Activated T-helper 2 cell treated with anti-CD3 and anti-CD28 coated beads, Interferon-gamma antibody, Interleukin-2, Interleukin-4, amounts not matched to agents 10 μg/mL and 5 μg/mL and 100 μg/mL, durations not matched to agents 14 hours and 24 hours and 36 hours (primary cell): ENCODE measurements around the gene CFHR4. TPM values are rescaled to one million over a fixed set of nuclear protein-coding genes. Genes with fewer than 3 reads are reported as not detected.
"Not testable (repeated sequence)": the region's sequence is repeated elsewhere in the genome, so short reads cannot be mapped to it uniquely, and the experiment has no call there.

ENCODE experiments used
- DNase-seq: peaks from one replicate; pipeline ENCODE4 v3.0.0; 2021; ENCODE audit warnings: low spot score
- H3K27ac Mint-ChIP-seq: one replicate; pipeline ENCODE4 v1.8.0; 2021; ENCODE audit warnings: mixed read lengths
- H3K27me3 Mint-ChIP-seq: one replicate; pipeline ENCODE4 v1.8.0; 2021; ENCODE audit warnings: low read depth, mixed read lengths
- H3K36me3 Mint-ChIP-seq: one replicate; pipeline ENCODE4 v1.8.0; 2021; ENCODE audit warnings: low read depth, mixed read lengths
- H3K4me1 Mint-ChIP-seq: one replicate; pipeline ENCODE4 v1.8.0; 2021; ENCODE audit warnings: low read depth, mixed read lengths
- H3K4me3 Mint-ChIP-seq: one replicate; pipeline ENCODE4 v1.8.0; 2021; ENCODE audit warnings: low read depth, mild to moderate bottlenecking, moderate library complexity, mixed read lengths
- H3K9me3 Mint-ChIP-seq: one replicate; pipeline ENCODE4 v1.8.0; 2021; ENCODE audit warnings: mixed read lengths
- intact Hi-C: fragments of 100-400 bp; cut with micrococcal nuclease; formaldehyde crosslinking; loops from one replicate; pipeline ENCODE4 v1.15.1; 2023
- total RNA-seq: library from RNA; stranded (reverse); gene quantifications from 2 replicates; pipeline ENCODE4 v1.2.3, GENCODE V29; 2022

CFHR4 gene
- total RNA-seq, 1 donor from 2014 or later: not detected

DNA sequence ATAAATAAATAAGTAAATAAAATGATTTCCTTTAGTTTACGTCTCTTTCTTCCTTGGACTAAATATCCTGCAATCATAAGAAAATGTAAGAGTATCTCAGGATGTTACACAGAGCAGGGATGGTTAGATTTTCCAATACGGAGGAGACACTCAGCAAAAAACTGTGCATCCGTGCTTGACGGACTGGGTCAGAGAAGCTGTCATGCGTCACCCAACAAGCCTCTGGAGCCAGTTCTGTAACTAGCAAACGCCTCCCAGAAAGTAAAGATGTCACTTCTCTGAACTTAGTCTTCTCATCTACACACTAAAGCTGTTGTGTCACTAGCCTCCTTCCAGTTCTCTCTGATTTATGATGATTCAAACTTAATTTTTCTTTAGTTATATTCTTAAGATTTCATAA, 3.4 kb downstream of the CFHR4 start:
- no peak for DNase-seq
- H3K27me3 Mint-ChIP-seq: no peaks in the 10 kb centered on the region
- H3K36me3 Mint-ChIP-seq: no peaks in the 10 kb centered on the region
- H3K9me3 Mint-ChIP-seq: no peaks in the 10 kb centered on the region
- no peaks in the 10 kb centered on the region for H3K4me1 Mint-ChIP-seq
- no peak overlapping the region for H3K4me3 Mint-ChIP-seq
- no peak overlapping the region for H3K27ac Mint-ChIP-seq
- intact Hi-C loops: no loop called here

DNA sequence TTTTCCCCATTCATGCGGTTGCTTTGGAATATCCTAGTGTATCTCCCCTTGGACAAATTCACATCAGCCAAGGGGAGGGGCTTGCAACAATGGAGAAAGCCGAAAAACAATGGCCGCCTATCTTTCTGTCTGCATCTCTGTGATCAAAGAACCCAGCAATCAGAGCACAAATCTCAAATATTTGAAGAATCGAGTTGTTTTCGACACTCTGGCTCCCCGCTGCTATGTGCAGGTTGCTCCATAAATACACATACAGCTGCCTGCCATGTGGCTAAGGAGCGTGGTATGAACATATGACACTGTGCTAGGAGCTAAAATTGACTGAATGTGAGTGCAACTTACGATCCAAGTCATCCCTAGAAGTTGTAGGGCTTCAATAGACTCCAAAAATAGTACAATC, 8.5 kb downstream of the CFHR4 start:
- no peak overlapping the region for H3K27ac Mint-ChIP-seq
- no peaks in the 10 kb centered on the region for H3K9me3 Mint-ChIP-seq
- H3K27me3 Mint-ChIP-seq: peaks cover 4% of the 10 kb centered on the region
- no peaks in the 10 kb centered on the region for H3K4me1 Mint-ChIP-seq
- intact Hi-C loops: no loop called here
- no peak overlapping the region for H3K4me3 Mint-ChIP-seq
- no peak for DNase-seq
- no peaks in the 10 kb centered on the region for H3K36me3 Mint-ChIP-seq

DNA sequence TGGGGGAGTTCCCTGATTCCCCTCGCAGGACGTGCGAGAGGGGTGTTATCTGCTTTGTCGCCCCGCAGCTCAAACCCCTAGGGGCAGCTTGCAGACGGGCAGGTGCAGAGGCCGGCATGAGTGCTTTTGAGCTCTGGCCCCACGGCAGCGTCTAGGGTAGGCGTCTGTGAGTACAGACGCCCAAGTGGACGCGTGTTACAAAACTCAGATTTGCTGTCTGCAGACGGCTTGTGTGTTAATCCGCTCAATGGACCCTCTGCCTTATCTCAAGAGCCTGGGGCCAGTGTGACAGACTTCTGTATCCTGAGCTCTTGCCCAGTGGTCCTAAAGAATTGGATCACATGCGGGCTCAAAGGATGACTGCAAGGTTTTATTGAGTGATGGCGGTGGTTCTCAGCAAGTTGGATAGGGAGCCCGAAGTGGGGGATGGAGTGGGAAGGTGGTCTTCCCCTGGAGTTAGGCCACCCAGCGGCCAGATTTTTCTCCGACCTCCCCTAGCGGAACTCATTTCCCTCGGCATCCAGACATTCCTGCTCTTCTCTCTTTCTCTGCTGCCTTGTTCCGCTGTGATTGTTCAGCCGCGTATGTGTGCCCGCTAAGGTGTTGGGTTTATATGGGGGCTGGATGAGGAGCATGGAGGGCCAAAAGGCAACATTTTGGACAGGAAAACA, 9.4 kb downstream of the CFHR4 start:
- Mint-ChIP-seq H3K27me3 (peaks cover 4% of the 10 kb centered on the region), H3K9me3 (no peaks in the 10 kb centered on the region), H3K36me3 (no peaks in the 10 kb centered on the region), H3K27ac (no peak overlapping the region), H3K4me1 (no peaks in the 10 kb centered on the region), H3K4me3 (no peak overlapping the region)
- intact Hi-C loops: no loop called here
- no peak for DNase-seq

DNA sequence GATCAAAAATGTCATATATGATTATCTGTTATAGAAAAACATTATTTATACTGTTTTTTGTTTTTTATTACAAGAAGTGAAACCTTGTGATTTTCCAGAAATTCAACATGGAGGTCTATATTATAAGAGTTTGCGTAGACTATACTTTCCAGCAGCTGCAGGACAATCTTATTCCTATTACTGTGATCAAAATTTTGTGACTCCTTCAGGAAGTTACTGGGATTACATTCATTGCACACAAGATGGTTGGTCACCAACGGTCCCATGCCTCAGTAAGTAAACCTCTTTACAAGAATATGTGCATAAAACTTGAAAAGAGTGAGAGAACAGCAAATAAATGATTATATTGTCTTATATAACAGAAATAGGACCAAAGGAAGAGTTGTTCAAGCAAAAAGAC, 14.5 kb downstream of the CFHR4 start:
- H3K27me3 Mint-ChIP-seq: peaks cover 4% of the 10 kb centered on the region
- no peaks in the 10 kb centered on the region for H3K36me3 Mint-ChIP-seq
- no peak overlapping the region for H3K4me3 Mint-ChIP-seq
- intact Hi-C loops: no loop called here
- H3K27ac Mint-ChIP-seq: no peak overlapping the region
- no peaks in the 10 kb centered on the region for H3K4me1 Mint-ChIP-seq
- no peaks in the 10 kb centered on the region for H3K9me3 Mint-ChIP-seq
- DNase-seq: no peak

DNA sequence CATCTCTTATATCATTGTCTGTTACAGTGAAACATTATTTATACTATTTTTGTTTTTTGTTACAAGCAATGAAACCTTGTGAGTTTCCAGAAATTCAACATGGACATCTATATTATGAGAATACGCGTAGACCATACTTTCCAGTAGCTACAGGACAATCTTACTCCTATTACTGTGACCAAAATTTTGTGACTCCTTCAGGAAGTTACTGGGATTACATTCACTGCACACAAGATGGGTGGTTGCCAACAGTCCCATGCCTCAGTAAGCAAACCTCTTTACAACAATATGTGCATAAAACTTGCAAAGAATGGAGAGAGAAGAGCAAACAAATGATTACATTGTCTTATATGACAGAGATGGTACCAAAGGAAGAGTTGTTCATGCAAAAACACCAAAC, 22.4 kb downstream of the CFHR4 start:
- intact Hi-C loops: no loop called here
- no peak overlapping the region for H3K4me3 Mint-ChIP-seq
- no peaks in the 10 kb centered on the region for H3K9me3 Mint-ChIP-seq
- DNase-seq: no peak
- no peaks in the 10 kb centered on the region for H3K4me1 Mint-ChIP-seq
- H3K36me3 Mint-ChIP-seq: no peaks in the 10 kb centered on the region
- no peaks in the 10 kb centered on the region for H3K27me3 Mint-ChIP-seq
- H3K27ac Mint-ChIP-seq: no peak overlapping the region

DNA sequence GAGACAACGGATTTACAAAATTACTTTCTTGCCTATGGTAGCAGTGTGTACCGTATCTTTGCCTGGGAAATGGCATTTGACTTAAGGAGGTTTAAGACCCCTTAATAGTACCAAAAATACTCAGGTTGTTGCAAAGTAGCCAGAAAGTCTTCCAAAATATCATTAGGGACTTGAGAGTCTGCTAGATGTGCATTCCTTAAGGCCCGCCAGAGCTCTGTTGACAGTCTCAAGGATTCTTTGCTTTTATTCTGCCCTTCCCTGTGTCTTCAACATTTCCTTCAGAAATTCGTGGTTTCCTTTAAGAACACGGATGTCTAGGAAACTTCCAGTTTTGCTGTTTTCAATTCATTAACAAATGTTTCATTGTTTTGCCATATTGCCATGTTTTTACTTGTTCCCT, 24.4 kb downstream of the CFHR4 start:
- H3K27ac Mint-ChIP-seq, DNase-seq, H3K36me3 Mint-ChIP-seq, H3K4me1 Mint-ChIP-seq, H3K9me3 Mint-ChIP-seq, intact Hi-C loops, H3K4me3 Mint-ChIP-seq, H3K27me3 Mint-ChIP-seq: not testable (repeated sequence)

DNA sequence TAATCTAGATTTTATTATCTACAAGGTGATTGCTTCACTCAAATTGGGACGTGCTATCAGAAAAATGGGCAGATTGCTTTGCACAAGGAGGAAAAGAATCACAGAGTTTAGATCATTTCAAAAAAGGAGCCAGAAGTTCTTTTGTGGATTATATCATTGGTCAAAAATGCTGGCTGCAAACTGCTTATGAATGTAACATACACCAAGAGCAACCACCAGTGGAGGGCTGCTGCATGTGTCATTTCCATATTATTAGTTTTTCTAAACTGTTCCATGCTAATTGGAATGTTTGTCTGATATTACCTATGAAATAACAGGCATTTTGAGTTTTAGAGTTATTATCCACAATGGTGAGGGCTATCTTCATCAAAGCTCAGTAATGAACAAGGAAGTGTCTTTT, 39.0 kb downstream of the CFHR4 start:
- H3K36me3 Mint-ChIP-seq, H3K4me3 Mint-ChIP-seq, intact Hi-C loops, H3K9me3 Mint-ChIP-seq, H3K4me1 Mint-ChIP-seq, H3K27me3 Mint-ChIP-seq, DNase-seq, H3K27ac Mint-ChIP-seq: not testable (repeated sequence)

DNA sequence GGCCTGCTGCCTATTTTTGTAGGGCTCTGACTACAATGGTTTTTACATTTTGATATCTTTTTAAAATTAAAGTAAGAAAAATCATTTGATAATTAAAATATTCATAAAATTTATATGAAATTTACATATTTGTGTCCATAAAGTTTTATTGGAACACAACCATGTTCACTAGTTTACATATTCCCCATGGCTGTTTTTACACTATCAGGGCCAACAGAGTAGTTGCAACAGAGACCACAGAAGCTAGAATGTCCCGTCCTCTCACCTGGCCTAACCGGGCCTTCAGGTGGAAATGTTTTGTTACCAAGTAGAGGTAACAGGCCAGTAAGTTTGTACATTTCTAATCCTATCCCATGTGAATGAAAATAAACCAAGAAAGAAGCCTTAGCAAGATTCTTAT, 45.0 kb downstream of the CFHR4 start:
- H3K27ac Mint-ChIP-seq, H3K27me3 Mint-ChIP-seq, intact Hi-C loops: not testable (repeated sequence)

DNA sequence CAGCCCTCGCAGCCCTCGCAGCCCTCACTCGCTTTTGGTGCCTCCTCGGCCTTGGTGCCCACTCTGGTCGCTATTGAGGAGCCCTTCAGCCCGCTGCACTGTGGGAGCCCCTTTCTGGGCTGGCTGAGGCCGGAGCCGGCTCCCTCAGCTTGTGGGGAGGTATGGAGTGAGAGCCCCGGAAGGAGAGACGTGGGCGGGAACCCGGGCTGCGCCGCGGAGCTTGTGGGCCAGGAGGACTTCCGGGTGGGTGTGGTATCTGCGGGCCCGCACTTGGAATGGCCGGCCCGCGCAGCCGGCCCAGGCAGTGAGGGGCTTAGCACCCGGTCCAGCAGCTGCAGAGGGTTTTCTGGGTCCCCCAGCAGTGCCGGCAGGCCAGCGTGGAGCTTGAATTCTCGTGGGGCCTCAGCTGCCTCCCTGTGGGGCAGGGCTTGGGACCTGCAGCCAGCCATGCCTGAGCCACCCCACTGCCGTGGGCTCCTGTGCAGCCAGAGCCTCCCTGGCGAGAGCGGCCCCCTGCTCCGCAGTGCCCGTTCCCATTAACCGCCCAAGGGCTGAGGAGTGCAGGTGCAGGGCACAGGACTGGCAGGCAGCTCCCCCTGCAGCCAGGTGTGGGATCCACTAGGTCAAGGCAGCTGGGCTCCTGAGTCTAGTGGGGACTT, 45.8 kb downstream of the CFHR4 start:
- no peak for DNase-seq
- Mint-ChIP-seq H3K4me3 (no peak overlapping the region), H3K4me1 (no peaks in the 10 kb centered on the region), H3K27me3 (no peaks in the 10 kb centered on the region), H3K36me3 (no peaks in the 10 kb centered on the region), H3K27ac (no peak overlapping the region), H3K9me3 (no peaks in the 10 kb centered on the region)
- intact Hi-C loops: no loop called here

More for the DNA sequence above, 45.0 kb downstream of the CFHR4 start:
- not testable (repeated sequence) for H3K36me3 Mint-ChIP-seq, DNase-seq, H3K9me3 Mint-ChIP-seq, H3K4me1 Mint-ChIP-seq, H3K4me3 Mint-ChIP-seq

DNA sequence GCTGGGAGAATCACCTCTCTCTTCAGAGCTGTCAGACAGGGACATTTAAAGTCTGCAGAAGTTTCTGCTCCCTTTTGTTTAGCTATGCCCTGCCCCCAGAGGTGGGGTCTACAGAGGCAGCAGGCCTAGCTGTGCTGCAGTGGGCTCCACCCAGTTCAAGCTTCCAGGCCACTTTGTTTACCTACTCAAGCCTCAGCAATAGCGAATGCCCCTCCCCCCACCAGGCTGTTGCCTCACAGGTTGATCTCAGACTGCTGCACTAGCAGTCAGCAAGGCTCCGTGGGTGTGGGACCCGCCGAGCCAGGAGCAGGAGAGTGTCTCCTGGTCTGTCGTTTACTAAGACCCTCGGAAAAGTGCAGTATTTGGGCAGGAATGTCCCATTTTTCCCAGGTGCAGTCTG, 53.6 kb downstream of the CFHR4 start:
- not testable (repeated sequence) for H3K4me3 Mint-ChIP-seq, H3K27ac Mint-ChIP-seq, H3K36me3 Mint-ChIP-seq, H3K4me1 Mint-ChIP-seq, H3K9me3 Mint-ChIP-seq, H3K27me3 Mint-ChIP-seq, DNase-seq
- intact Hi-C loops: loop anchor here (10.0 kb wide), 1 partner anchor 127 kb away; the partner anchor contains the start of gene CFHR1

DNA sequence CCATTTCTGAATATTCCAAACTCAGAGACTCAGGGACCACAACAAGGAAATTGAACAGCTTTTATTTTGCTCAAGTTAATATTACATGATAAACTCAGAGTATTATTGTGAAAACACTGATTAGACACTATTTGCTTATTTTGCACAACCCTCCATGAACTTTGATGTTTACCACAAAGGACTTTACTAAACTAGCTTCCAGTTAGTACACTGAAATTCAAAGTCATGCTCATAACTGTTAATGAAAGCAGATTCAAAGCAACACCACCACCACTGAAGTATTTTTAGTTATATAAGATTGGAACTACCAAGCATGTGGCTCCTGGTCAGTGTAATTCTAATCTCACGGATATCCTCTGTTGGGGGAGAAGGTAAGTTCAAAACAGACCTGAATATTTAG, 55.7 kb downstream of the CFHR4 start, which contains the start of gene CFHR2:
TSS of gene CFHR2 (plus strand) at position 171 of the 400 bp plus-strand sequence. CDS start at position 314, 143 bp downstream.
- intact Hi-C loops: loop anchor here (10.0 kb wide), 1 partner anchor 129 kb away; the partner anchor contains the start of gene CFHR1
- not testable (repeated sequence) for DNase-seq, H3K4me3 Mint-ChIP-seq, H3K27ac Mint-ChIP-seq, H3K27me3 Mint-ChIP-seq, H3K9me3 Mint-ChIP-seq, H3K4me1 Mint-ChIP-seq, H3K36me3 Mint-ChIP-seq

DNA sequence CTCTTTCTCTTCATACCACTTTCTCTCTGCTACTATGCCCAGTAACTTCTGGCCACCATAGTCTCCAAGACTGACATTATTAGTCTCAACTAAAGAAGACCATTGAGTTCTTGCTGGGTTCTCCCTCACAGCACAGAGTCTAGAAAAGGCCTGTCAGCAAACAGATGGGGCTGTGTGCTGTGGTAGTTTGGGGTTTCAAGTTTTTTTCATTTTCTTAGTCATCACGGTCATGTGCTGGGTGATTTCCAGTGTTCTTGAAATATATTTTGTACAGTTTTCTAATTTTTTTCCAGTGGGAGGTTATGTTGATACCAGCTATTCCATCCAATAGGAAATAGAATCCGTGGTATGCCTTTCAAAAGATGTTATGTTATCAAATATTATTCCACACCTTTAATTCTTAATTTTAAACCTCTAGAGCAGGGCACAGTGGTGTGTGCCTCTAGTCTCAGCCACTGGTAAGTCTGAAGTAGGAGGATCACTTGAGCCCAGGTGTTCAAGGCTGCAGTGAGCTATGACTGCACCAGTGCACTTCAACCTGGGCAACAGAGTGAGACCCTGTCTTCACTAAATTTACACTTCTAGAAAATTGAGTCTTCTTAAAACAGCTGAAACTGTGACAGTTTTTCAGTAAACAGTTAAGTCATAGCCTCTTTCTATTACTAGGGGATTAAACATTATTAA, 64.0 kb downstream of the CFHR4 start:
- no peaks in the 10 kb centered on the region for H3K9me3 Mint-ChIP-seq
- no peaks in the 10 kb centered on the region for H3K4me1 Mint-ChIP-seq
- no peaks in the 10 kb centered on the region for H3K36me3 Mint-ChIP-seq
- H3K27ac Mint-ChIP-seq: no peak overlapping the region
- no peak overlapping the region for H3K4me3 Mint-ChIP-seq
- no peaks in the 10 kb centered on the region for H3K27me3 Mint-ChIP-seq
- intact Hi-C loops: loop anchor here (10.0 kb wide), 1 partner anchor 157 kb away; no protein-coding TSS in a partner anchor
- no peak for DNase-seq

DNA sequence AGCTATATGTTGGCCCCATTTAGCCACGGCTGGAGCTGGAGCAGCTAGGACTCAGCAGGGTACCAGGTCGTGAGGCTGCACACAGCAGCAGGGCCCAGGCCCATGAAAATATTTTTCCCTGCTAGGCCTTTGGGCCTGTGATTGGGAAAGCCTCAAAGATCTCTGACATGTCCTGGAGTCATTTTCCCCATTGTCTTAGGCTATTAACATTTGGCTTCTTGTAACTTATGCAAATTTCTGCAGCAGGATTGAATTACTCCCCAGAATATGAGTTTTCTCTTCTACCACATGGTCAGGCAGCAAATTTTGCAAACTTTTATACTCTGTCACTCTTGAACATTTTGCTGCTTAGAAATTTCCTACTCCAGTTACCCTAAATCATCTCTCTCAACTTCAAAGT, 66.9 kb downstream of the CFHR4 start:
- no peak for DNase-seq
- intact Hi-C loops: loop anchor here (10.0 kb wide), 1 partner anchor 160 kb away; no protein-coding TSS in a partner anchor
- Mint-ChIP-seq H3K27me3 (no peaks in the 10 kb centered on the region), H3K4me1 (no peaks in the 10 kb centered on the region), H3K27ac (no peak overlapping the region), H3K36me3 (no peaks in the 10 kb centered on the region), H3K4me3 (no peak overlapping the region), H3K9me3 (no peaks in the 10 kb centered on the region)
